HCT116 (cell line): Measurements from ENCODE around the gene SOAT2. TPM values are rescaled to one million over a fixed set of nuclear protein-coding genes. Genes with fewer than 3 reads are reported as not detected.

Source experiments
- ATAC-seq: fragments of 200-7000 bp; cut with Tn5 transposase; 2 replicates; pipeline ENCODE4 v1.9.1; 2020; ENCODE audit warnings: mild to moderate bottlenecking, moderate library complexity
- BruUV-seq: library from RNA; stranded (reverse); fragments of 400-500 nt; replicated peaks from 2 replicates; lab custom pipeline; 2021; lab: Mats Ljungman, UMichigan
- CTCF ChIA-PET: fragments of 300-600 bp; sonication (Branson Sonifier 250); formaldehyde crosslinking; loops from one replicate; lab custom pipeline; 2021; ENCODE audit warnings: antibody characterized with exemption; lab: Charles Lee
- POLR2A ChIA-PET: fragments of 300-600, 350-600 bp; sonication (Branson Sonifier 250); formaldehyde crosslinking; loops from one replicate; lab custom pipeline; 2021; ENCODE audit warnings: antibody characterized with exemption; lab: Charles Lee
- RAD21 ChIA-PET, 2 experiments: fragments of 300-600 bp; sonication (Branson Sonifier 250); formaldehyde crosslinking; loops; one replicate each; lab custom pipeline; 2023; ENCODE audit warnings: low total read pairs in 2 of 2; ENCODE audit not compliant: uncharacterized antibody in 2 of 2, unreplicated experiment in 2 of 2, low non-redundant PET in 1 of 2; lab: Charles Lee
- DNase-seq: peaks from one replicate; pipeline ENCODE4 v3.0.0-alpha.2; 2010; ENCODE audit warnings: low read depth, low spot score
- H2AFZ ChIP-seq: fragments of 200-600 bp; shearing (Covaris generic), sonication (generic); 2 replicates; pipeline ENCODE4 v1.6.1; 2017; ENCODE audit warnings: low read depth, mixed run types, mixed read lengths, antibody characterized with exemption, low read length; ENCODE audit not compliant: poor library complexity, severe bottlenecking
- H3K27ac ChIP-seq: 2 replicates; pipeline ENCODE4 v1.5.1; 2012; ENCODE audit warnings: low read depth, low read length
- H3K27me3 ChIP-seq: fragments of 200-600 bp; sonication (generic); 2 replicates; pipeline ENCODE4 v1.6.1; 2016; ENCODE audit warnings: mixed run types, low read length, mixed read lengths; ENCODE audit not compliant: insufficient read depth
- H3K36me3 ChIP-seq, 2 experiments: fragments of 200-500 bp in 1 of 2; fragments of 200-600 bp in 1 of 2; sonication (Bioruptor generic) in 1 of 2; sonication (generic) in 1 of 2; 2 replicates each; pipeline versions ENCODE4 v1.5.1 to v1.6.1; 2014 to 2016; ENCODE audit warnings: low read length in 2 of 2, inconsistent platforms in 1 of 2, mixed read lengths in 1 of 2, mixed run types in 1 of 2; ENCODE audit not compliant: insufficient read depth in 2 of 2, control insufficient read depth in 1 of 2
- H3K4me1 ChIP-seq, 2 experiments: fragments of 200-600 bp in 1 of 2; sonication (generic) in 1 of 2; 2 replicates each; pipeline versions ENCODE4 v1.5.1 to v1.6.1; 2012 to 2017; ENCODE audit warnings: low read length in 2 of 2, inconsistent platforms in 1 of 2, mild to moderate bottlenecking in 1 of 2, mixed read lengths in 1 of 2, mixed run types in 1 of 2, moderate library complexity in 1 of 2; ENCODE audit not compliant: insufficient read depth in 2 of 2, control insufficient read depth in 1 of 2
- H3K4me2 ChIP-seq: fragments of 200-600 bp; sonication (generic); 2 replicates; pipeline ENCODE4 v1.6.1; 2017; ENCODE audit warnings: mixed run types, low read length, mixed read lengths
- H3K4me3 ChIP-seq, 2 experiments: fragments of 200-600 bp in 1 of 2; sonication (generic) in 1 of 2; replicated peaks in 1 of 2; 2 replicates each; pipeline ENCODE4 v1.5.1; 2011 to 2016; ENCODE audit warnings: low read length in 2 of 2, control low read depth in 1 of 2, low read depth in 1 of 2, mild to moderate bottlenecking in 1 of 2, mixed read lengths in 1 of 2, mixed run types in 1 of 2
- H3K79me2 ChIP-seq: fragments of 200-600 bp; sonication (generic); 2 replicates; pipeline ENCODE4 v1.6.1; 2017; ENCODE audit warnings: mild to moderate bottlenecking, mixed run types, low read length, moderate library complexity, mixed read lengths; ENCODE audit not compliant: insufficient read depth
- H3K9ac ChIP-seq: fragments of 200-600 bp; sonication (generic); 2 replicates; pipeline ENCODE4 v1.6.1; 2016; ENCODE audit warnings: low read length, mixed read lengths
- H3K9me2 ChIP-seq: fragments of 200-600 bp; sonication (generic), shearing (Covaris generic); 2 replicates; pipeline ENCODE4 v1.6.1; 2017; ENCODE audit warnings: mixed run types, mild to moderate bottlenecking, moderate library complexity; ENCODE audit not compliant: insufficient read depth
- H3K9me3 ChIP-seq, 2 experiments: fragments of 200-500 bp in 1 of 2; fragments of 200-600 bp in 1 of 2; sonication (Bioruptor generic) in 1 of 2; sonication (generic) in 1 of 2; 2 replicates each; pipeline ENCODE4 v1.6.1; 2014 to 2017; ENCODE audit warnings: low read length in 2 of 2, mixed read lengths in 2 of 2, inconsistent platforms in 1 of 2, low read depth in 1 of 2, mild to moderate bottlenecking in 1 of 2, mixed run types in 1 of 2, moderate library complexity in 1 of 2; ENCODE audit not compliant: control insufficient read depth in 1 of 2, insufficient read depth in 1 of 2
- H4K20me1 ChIP-seq: fragments of 200-600 bp; sonication (generic), shearing (Covaris generic); 2 replicates; pipeline ENCODE4 v1.6.1; 2017; ENCODE audit warnings: mixed run types, mild to moderate bottlenecking, moderate library complexity; ENCODE audit not compliant: insufficient read depth
- CBX3 ChIP-seq: IDR thresholded peaks from 2 replicates; pipeline ENCODE4 v1.6.1; 2012; ENCODE audit warnings: low read depth
- CEBPB ChIP-seq: IDR thresholded peaks from 2 replicates; pipeline ENCODE4 v1.6.1; 2012; ENCODE audit warnings: low read depth
- EZH2 ChIP-seq: fragments of 200-600 bp; sonication (generic); IDR thresholded peaks from 2 replicates; pipeline ENCODE4 v1.6.1; 2017; ENCODE audit warnings: antibody characterized with exemption, mixed run types
- EZH2phosphoT487 ChIP-seq: fragments of 200-600 bp; IDR thresholded peaks from 2 replicates; pipeline ENCODE4 v1.6.1; 2018; ENCODE audit warnings: antibody characterized with exemption, borderline replicate concordance
- FOSL1 ChIP-seq: IDR thresholded peaks from 2 replicates; pipeline ENCODE4 v1.6.1; 2012; ENCODE audit warnings: low read depth
- JUND ChIP-seq: IDR thresholded peaks from 2 replicates; pipeline ENCODE4 v1.6.1; 2012
- POLR2A ChIP-seq: IDR thresholded peaks from 2 replicates; pipeline ENCODE4 v1.7.0; 2011; ENCODE audit warnings: borderline replicate concordance; ENCODE audit not compliant: insufficient read depth, insufficient read length; ENCODE audit errors: extremely low read depth
- POLR2AphosphoS5 ChIP-seq: IDR thresholded peaks from 2 replicates; pipeline ENCODE4 v1.6.1; 2011; ENCODE audit warnings: mild to moderate bottlenecking, low read depth, low read length, moderate library complexity
- RAD21 ChIP-seq: IDR thresholded peaks from 2 replicates; pipeline ENCODE4 v1.6.1; 2012; ENCODE audit warnings: low read depth, mild to moderate bottlenecking
- SIN3A ChIP-seq: IDR thresholded peaks from 2 replicates; pipeline ENCODE4 v1.6.1; 2012; ENCODE audit warnings: low read depth
- SP1 ChIP-seq: IDR thresholded peaks from 2 replicates; pipeline ENCODE4 v1.6.1; 2012; ENCODE audit warnings: low read depth
- SRF ChIP-seq: IDR thresholded peaks from 2 replicates; pipeline ENCODE4 v1.6.1; 2012; ENCODE audit warnings: low read depth
- YY1 ChIP-seq: IDR thresholded peaks from 2 replicates; pipeline ENCODE4 v1.6.1; 2011; ENCODE audit warnings: low read length, low read depth, moderate library complexity, mild to moderate bottlenecking; ENCODE audit not compliant: insufficient replicate concordance; ENCODE audit errors: extremely low read depth
- ZNF274 ChIP-seq: fragments of 200-500 bp; sonication (Bioruptor generic); IDR thresholded peaks from 2 replicates; pipeline ENCODE4 v1.6.1; 2014; ENCODE audit warnings: mild to moderate bottlenecking, low read depth, low read length, inconsistent platforms
- intact Hi-C: fragments of 100-400 bp; cut with micrococcal nuclease; formaldehyde crosslinking; loops from 2 replicates; pipeline ENCODE4 v1.10.0; 2022
- total RNA-seq: library from RNA; stranded (reverse); gene quantifications from one replicate; pipeline ENCODE4 v1.2.1, GENCODE V29; 2021; ENCODE audit not compliant: unreplicated experiment
- TF ChIP-seq, protein P1 (sequence below): IDR thresholded peaks from 2 replicates; pipeline ENCODE4 v1.6.1; 2012
- TF ChIP-seq, protein P2 (sequence below): IDR thresholded peaks from 2 replicates; pipeline ENCODE4 v1.6.1; 2012
- TF ChIP-seq, protein P3 (sequence below): IDR thresholded peaks from 2 replicates; pipeline ENCODE4 v1.6.1; 2012; ENCODE audit warnings: low read depth
- TF ChIP-seq, protein P4 (sequence below), 3 experiments: fragments of 200-600 bp in 1 of 3; sonication (generic) in 1 of 3; IDR thresholded peaks in 2 of 3; conservative IDR thresholded peaks in 1 of 3; 2 replicates each; pipeline ENCODE4 v1.5.1; 2012 to 2017; ENCODE audit warnings: low read depth in 2 of 3, low read length in 2 of 3, antibody characterized with exemption in 1 of 3, borderline replicate concordance in 1 of 3, control low read depth in 1 of 3, mild to moderate bottlenecking in 1 of 3, mixed read lengths in 1 of 3, mixed run types in 1 of 3, moderate library complexity in 1 of 3; ENCODE audit not compliant: insufficient read depth in 1 of 3

Gene SOAT2
- total RNA-seq, 1 experiment from 2014 or later = 0.17 TPM

DNA sequence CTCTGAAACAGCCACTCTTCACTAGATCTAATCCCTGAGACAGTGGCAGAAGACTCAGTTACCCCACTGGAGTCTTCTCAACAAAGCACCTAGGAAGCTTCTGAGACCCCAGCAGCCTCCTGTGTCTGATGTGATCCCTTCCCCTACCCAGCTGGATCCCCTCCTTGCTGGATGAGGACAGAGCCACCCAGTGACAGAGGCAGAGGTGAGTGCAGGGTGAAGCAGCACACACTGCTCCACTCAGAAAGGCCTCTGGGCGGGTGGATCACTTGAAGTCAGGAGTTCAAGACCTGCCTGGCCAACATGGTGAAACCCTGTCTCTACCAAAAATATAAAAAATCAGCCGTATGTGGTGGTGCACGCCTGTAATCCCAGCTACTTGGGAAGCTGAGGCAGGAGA lies 26.8 kb upstream of the SOAT2 start:
- H3K27ac ChIP-seq = no peak overlapping the region
- TF ChIP-seq, protein P1, sequence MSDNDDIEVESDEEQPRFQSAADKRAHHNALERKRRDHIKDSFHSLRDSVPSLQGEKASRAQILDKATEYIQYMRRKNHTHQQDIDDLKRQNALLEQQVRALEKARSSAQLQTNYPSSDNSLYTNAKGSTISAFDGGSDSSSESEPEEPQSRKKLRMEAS = no peak
- no peak for TF ChIP-seq POLR2A
- no peak for TF ChIP-seq ZNF274
- TF ChIP-seq POLR2AphosphoS5 = no peak
- no peak for TF ChIP-seq SIN3A
- no peak for TF ChIP-seq EZH2phosphoT487
- no peak for TF ChIP-seq SP1
- TF ChIP-seq, protein P2, sequence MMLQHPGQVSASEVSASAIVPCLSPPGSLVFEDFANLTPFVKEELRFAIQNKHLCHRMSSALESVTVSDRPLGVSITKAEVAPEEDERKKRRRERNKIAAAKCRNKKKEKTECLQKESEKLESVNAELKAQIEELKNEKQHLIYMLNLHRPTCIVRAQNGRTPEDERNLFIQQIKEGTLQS = no peak
- TF ChIP-seq FOSL1 = no peak
- no peak for TF ChIP-seq YY1
- TF ChIP-seq, protein P3, sequence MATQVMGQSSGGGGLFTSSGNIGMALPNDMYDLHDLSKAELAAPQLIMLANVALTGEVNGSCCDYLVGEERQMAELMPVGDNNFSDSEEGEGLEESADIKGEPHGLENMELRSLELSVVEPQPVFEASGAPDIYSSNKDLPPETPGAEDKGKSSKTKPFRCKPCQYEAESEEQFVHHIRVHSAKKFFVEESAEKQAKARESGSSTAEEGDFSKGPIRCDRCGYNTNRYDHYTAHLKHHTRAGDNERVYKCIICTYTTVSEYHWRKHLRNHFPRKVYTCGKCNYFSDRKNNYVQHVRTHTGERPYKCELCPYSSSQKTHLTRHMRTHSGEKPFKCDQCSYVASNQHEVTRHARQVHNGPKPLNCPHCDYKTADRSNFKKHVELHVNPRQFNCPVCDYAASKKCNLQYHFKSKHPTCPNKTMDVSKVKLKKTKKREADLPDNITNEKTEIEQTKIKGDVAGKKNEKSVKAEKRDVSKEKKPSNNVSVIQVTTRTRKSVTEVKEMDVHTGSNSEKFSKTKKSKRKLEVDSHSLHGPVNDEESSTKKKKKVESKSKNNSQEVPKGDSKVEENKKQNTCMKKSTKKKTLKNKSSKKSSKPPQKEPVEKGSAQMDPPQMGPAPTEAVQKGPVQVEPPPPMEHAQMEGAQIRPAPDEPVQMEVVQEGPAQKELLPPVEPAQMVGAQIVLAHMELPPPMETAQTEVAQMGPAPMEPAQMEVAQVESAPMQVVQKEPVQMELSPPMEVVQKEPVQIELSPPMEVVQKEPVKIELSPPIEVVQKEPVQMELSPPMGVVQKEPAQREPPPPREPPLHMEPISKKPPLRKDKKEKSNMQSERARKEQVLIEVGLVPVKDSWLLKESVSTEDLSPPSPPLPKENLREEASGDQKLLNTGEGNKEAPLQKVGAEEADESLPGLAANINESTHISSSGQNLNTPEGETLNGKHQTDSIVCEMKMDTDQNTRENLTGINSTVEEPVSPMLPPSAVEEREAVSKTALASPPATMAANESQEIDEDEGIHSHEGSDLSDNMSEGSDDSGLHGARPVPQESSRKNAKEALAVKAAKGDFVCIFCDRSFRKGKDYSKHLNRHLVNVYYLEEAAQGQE = no peak
- no peak for TF ChIP-seq CEBPB
- no peak for TF ChIP-seq RAD21
- TF ChIP-seq EZH2 = no peak
- TF ChIP-seq SRF = no peak
- no peak for TF ChIP-seq CBX3
- TF ChIP-seq, protein P4, sequence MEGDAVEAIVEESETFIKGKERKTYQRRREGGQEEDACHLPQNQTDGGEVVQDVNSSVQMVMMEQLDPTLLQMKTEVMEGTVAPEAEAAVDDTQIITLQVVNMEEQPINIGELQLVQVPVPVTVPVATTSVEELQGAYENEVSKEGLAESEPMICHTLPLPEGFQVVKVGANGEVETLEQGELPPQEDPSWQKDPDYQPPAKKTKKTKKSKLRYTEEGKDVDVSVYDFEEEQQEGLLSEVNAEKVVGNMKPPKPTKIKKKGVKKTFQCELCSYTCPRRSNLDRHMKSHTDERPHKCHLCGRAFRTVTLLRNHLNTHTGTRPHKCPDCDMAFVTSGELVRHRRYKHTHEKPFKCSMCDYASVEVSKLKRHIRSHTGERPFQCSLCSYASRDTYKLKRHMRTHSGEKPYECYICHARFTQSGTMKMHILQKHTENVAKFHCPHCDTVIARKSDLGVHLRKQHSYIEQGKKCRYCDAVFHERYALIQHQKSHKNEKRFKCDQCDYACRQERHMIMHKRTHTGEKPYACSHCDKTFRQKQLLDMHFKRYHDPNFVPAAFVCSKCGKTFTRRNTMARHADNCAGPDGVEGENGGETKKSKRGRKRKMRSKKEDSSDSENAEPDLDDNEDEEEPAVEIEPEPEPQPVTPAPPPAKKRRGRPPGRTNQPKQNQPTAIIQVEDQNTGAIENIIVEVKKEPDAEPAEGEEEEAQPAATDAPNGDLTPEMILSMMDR (IDR thresholded peaks at IDR 0.05 in 2 of 3, conservative IDR thresholded peaks at IDR 0.05 in 1 of 3; ENCODE audit: borderline replicate concordance in 1 of 3, insufficient read depth in 1 of 3, low read depth in 2 of 3, low read length in 2 of 3) = no peak
- TF ChIP-seq JUND = no peak
- TF ChIP-seq, all 23 proteins: peak for 0
- Histone ChIP-seq H3K9me3 (no peaks in the 10 kb centered on the region), H3K9ac (no peak overlapping the region), H3K79me2 (peaks cover 21% of the 10 kb centered on the region; the same call in 1 of the 2 replicates), H2AFZ (no peak overlapping the region), H3K4me2 (no peak overlapping the region), H3K36me3 (peaks cover 9 to 36% of the 10 kb centered on the region in 2 experiments; a peak in 2 of 4 replicates), H3K4me3 (no peak overlapping the region), H4K20me1 (no peaks in the 10 kb centered on the region), H3K27me3 (no peaks in the 10 kb centered on the region), H3K4me1 (peaks cover 16 to 45% of the 10 kb centered on the region in 2 experiments), H3K9me2 (no peaks in the 10 kb centered on the region)
- ChIA-PET RAD21 (no interaction called here), CTCF (interaction anchor here (1.3 kb wide), 1 partner anchor 23 kb away, joined by 3 read pairs; no protein-coding TSS in a partner anchor), POLR2A (interaction anchor here (0.6 kb wide), 1 partner anchor 41 kb away, joined by 3 read pairs; no protein-coding TSS in a partner anchor)
- intact Hi-C loops = no loop called here
- ATAC-seq (no peak), DNase-seq (no peak)
- no TSS peak for BruUV-seq
